ENCODE data around the gene ADCYAP1.

The ADCYAP1 gene

DNA sequence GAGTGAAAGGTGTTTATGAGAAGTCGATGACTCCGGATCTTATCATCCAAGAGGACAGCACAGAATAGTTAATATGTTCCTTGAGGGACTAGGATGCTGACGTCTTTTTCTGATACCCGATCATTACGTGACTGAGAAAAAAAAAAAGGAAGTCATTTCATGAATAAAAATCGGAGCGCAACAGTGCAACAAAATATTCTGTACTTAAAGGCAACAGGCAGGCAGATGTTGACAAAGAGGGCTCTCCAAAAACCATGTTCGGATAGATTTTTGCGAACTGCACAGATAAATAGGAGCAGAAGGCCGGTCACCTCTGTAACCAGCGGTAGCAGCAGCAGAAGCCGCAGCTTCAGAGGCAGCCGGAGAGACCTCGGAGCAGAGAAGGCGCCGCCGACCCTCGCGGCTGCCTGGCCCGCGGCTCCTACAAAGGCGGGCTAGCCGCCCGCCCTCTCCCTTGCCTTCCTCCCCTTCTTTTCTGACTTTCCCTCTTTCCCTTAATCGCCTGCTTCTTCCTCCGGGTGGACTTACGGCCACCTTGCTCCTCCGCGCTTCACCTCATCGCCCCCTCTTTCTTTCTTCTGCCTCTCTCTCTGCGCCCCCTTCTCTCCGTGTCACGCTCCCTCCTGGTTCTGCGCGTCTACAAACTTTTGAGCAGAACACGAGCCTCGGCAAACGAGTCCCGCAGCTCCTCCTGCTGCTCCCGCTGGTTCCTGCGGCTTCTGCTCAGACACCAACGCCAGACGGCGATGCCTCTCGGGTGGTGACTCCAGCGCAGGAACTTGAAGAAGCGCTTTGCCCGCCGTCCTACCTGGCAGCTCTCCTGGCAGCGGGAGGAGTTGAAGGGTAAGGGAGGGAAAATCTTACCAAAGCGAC is at the start of gene ADCYAP1:
ADCYAP1 (plus strand) TSS at position 654 of the 873 bp plus-strand sequence. CDS start 516 bp downstream, outside the sequence.
- no peaks in the 10 kb centered on the region for H3K27me3 ChIP-seq (ENCODE audit: insufficient read depth, low read length)
- H2AFZ ChIP-seq (ENCODE audit: low read length) = no peak within 1 kb of the TSS
- H3K4me2 ChIP-seq (ENCODE audit: low read length) = no peak within 1 kb of the TSS
- TF ChIP-seq, protein P1, sequence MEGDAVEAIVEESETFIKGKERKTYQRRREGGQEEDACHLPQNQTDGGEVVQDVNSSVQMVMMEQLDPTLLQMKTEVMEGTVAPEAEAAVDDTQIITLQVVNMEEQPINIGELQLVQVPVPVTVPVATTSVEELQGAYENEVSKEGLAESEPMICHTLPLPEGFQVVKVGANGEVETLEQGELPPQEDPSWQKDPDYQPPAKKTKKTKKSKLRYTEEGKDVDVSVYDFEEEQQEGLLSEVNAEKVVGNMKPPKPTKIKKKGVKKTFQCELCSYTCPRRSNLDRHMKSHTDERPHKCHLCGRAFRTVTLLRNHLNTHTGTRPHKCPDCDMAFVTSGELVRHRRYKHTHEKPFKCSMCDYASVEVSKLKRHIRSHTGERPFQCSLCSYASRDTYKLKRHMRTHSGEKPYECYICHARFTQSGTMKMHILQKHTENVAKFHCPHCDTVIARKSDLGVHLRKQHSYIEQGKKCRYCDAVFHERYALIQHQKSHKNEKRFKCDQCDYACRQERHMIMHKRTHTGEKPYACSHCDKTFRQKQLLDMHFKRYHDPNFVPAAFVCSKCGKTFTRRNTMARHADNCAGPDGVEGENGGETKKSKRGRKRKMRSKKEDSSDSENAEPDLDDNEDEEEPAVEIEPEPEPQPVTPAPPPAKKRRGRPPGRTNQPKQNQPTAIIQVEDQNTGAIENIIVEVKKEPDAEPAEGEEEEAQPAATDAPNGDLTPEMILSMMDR (IDR thresholded peaks at IDR 0.05; ENCODE audit: low read length) = no peak
- no peak for TF ChIP-seq EZH2 (IDR thresholded peaks at IDR 0.05; ENCODE audit: borderline replicate concordance, low read length)
- H3K9me3 ChIP-seq (ENCODE audit: low read length) = no peaks in the 10 kb centered on the region
- no peak within 1 kb of the TSS for H3K27ac ChIP-seq (ENCODE audit: low read depth, low read length, poor library complexity, severe bottlenecking)
- no peaks in the 10 kb centered on the region for H3K9me2 ChIP-seq (ENCODE audit: low read depth, low read length)
- H3K4me1 ChIP-seq (ENCODE audit: insufficient read depth, low read length, severe bottlenecking) = no peaks in the 10 kb centered on the region
- H4K20me1 ChIP-seq (ENCODE audit: insufficient read depth, low read length) = no peaks in the 10 kb centered on the region
- H3K4me3 ChIP-seq (ENCODE audit: low read depth, low read length, poor library complexity, severe bottlenecking) = no peak within 1 kb of the TSS
- H3K36me3 ChIP-seq (ENCODE audit: insufficient read depth, low read length) = no peaks in the 10 kb centered on the region
- no peak within 1 kb of the TSS for H3K9ac ChIP-seq (ENCODE audit: low read length)
- H3F3A ChIP-seq (ENCODE audit: insufficient read depth, low read length) = no peaks in the 10 kb centered on the region
- H3K79me2 ChIP-seq (ENCODE audit: insufficient read depth, low read length) = no peaks in the 10 kb centered on the region

DNA sequence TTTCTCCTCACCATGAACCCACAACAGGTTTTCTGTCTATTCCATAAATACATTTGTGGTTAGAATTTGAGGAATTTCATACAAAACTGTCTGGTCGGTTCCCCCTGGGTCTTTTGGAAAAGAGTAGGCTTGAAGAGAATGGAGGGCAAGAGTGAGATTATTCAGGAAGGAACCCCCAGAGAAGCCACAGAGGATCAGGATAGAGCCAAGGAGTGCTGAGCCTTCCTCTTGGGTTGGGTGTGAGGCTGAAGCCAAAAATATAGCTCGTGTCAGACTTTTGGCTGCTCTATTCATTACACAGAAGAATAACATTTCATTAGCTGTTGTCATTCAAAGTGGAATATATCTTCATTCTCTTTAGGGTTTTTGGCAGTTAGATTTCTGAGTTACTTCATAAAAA is 46.7 kb upstream of the ADCYAP1 start:
- no peaks in the 10 kb centered on the region for H4K20me1 ChIP-seq (ENCODE audit: insufficient read depth, low read length)
- H3K27me3 ChIP-seq (ENCODE audit: insufficient read depth, low read length) = no peaks in the 10 kb centered on the region
- no peaks in the 10 kb centered on the region for H3F3A ChIP-seq (ENCODE audit: insufficient read depth, low read length)
- no peak overlapping the region for H3K4me2 ChIP-seq (ENCODE audit: low read length)
- no peak for TF ChIP-seq EZH2 (IDR thresholded peaks at IDR 0.05; ENCODE audit: borderline replicate concordance, low read length)
- TF ChIP-seq, protein P1 (IDR thresholded peaks at IDR 0.05; ENCODE audit: low read length) = no peak
- H2AFZ ChIP-seq (ENCODE audit: low read length) = no peak overlapping the region
- H3K9me2 ChIP-seq (ENCODE audit: low read depth, low read length) = no peaks in the 10 kb centered on the region
- H3K36me3 ChIP-seq (ENCODE audit: insufficient read depth, low read length) = no peaks in the 10 kb centered on the region
- H3K9me3 ChIP-seq (ENCODE audit: low read length) = no peaks in the 10 kb centered on the region
- no peaks in the 10 kb centered on the region for H3K4me1 ChIP-seq (ENCODE audit: insufficient read depth, low read length, severe bottlenecking)
- no peak overlapping the region for H3K27ac ChIP-seq (ENCODE audit: low read depth, low read length, poor library complexity, severe bottlenecking)
- no peak overlapping the region for H3K9ac ChIP-seq (ENCODE audit: low read length)
- no peak overlapping the region for H3K4me3 ChIP-seq (ENCODE audit: low read depth, low read length, poor library complexity, severe bottlenecking)
- H3K79me2 ChIP-seq (ENCODE audit: insufficient read depth, low read length) = no peaks in the 10 kb centered on the region

- Histone ChIP-seq H3K79me2 (ENCODE audit: insufficient read depth, low read length) (no peaks in the 10 kb centered on the region), H3K9me3 (ENCODE audit: low read length) (no peaks in the 10 kb centered on the region), H3K4me3 (ENCODE audit: low read depth, low read length, poor library complexity, severe bottlenecking) (no peak overlapping the region), H3K4me1 (ENCODE audit: insufficient read depth, low read length, severe bottlenecking) (no peaks in the 10 kb centered on the region), H3K9me2 (ENCODE audit: low read depth, low read length) (no peaks in the 10 kb centered on the region), H3K9ac (ENCODE audit: low read length) (no peak overlapping the region), H4K20me1 (ENCODE audit: insufficient read depth, low read length) (no peaks in the 10 kb centered on the region), H3K36me3 (ENCODE audit: insufficient read depth, low read length) (no peaks in the 10 kb centered on the region), H3K4me2 (ENCODE audit: low read length) (no peak overlapping the region), H3K27me3 (ENCODE audit: insufficient read depth, low read length) (no peaks in the 10 kb centered on the region), H2AFZ (ENCODE audit: low read length) (no peak overlapping the region), H3K27ac (ENCODE audit: low read depth, low read length, poor library complexity, severe bottlenecking) (no peak overlapping the region), H3F3A (ENCODE audit: insufficient read depth, low read length) (no peaks in the 10 kb centered on the region)
- TF ChIP-seq EZH2 (IDR thresholded peaks at IDR 0.05; ENCODE audit: borderline replicate concordance, low read length) = no peak
- TF ChIP-seq, protein P1 (IDR thresholded peaks at IDR 0.05; ENCODE audit: low read length) = peak; percentile 65
These were observed 39.8 kb upstream of the ADCYAP1 start for GRCh38 chr18:864872-865273.
